Stimulated activated CD4-positive, alpha-beta T cell treated with anti-CD3 and anti-CD28 coated beads, Interleukin-1b, Interleukin-23, amount 100 ng/mL, for 4 hours (primary cell): Measurements from ENCODE around the gene MRPL42.
A peak's percentile ranks its signal among the peaks of the same experiment; 100 is the strongest.
"Not testable (repeated sequence)": the region's sequence is repeated elsewhere in the genome, so short reads cannot be mapped to it uniquely, and the experiment has no call there.

Experiments used
- DNase-seq, 2 donors: peaks; one replicate each; pipeline ENCODE4 v3.0.0-alpha.2; 2020; ENCODE audit warnings: low read depth in 2 of 2

Gene MRPL42

GRCh38 chr12:93467351-93468007 is at the start of gene MRPL42:
Gene MRPL42, plus strand, starts transcription at chr12:93467514. Its CDS starts 1,772 bp downstream, at chr12:93469286.
- peak; percentile 87 to 90 for DNase-seq

GRCh38 chr12:93417967-93418480 is 49.3 kb upstream of the MRPL42 start:
- no peak for DNase-seq

- no peak for DNase-seq
Measured at GRCh38 chr12:93419388-93420034, 47.8 kb upstream of the MRPL42 start.

- no peak for DNase-seq
Measured at GRCh38 chr12:93422050-93422449, 45.3 kb upstream of the MRPL42 start.

- no peak for DNase-seq
Measured at GRCh38 chr12:93425736-93426411, 41.4 kb upstream of the MRPL42 start.

- no peak for DNase-seq
Measured at GRCh38 chr12:93426412-93426805, 40.9 kb upstream of the MRPL42 start.

GRCh38 chr12:93427779-93428564 is 39.3 kb upstream of the MRPL42 start:
- DNase-seq = no peak

- DNase-seq = no peak
Measured at GRCh38 chr12:93429448-93429847, 37.9 kb upstream of the MRPL42 start.

- DNase-seq = no peak
Measured at GRCh38 chr12:93429852-93430251, 37.5 kb upstream of the MRPL42 start.

- no peak for DNase-seq
Measured at GRCh38 chr12:93430280-93430679, 37.0 kb upstream of the MRPL42 start.

GRCh38 chr12:93432031-93432430 is 35.3 kb upstream of the MRPL42 start:
- DNase-seq = not testable (repeated sequence)

- DNase-seq = no peak
Measured at GRCh38 chr12:93434256-93434865, 33.0 kb upstream of the MRPL42 start.

GRCh38 chr12:93438266-93439050 is 28.9 kb upstream of the MRPL42 start:
- DNase-seq = no peak

GRCh38 chr12:93440043-93440835 is 27.1 kb upstream of the MRPL42 start:
- DNase-seq = no peak

- DNase-seq = peak; percentile 9 to 18
Measured at GRCh38 chr12:93441081-93441616, 26.2 kb upstream of the MRPL42 start.

GRCh38 chr12:93441617-93442410 is 25.5 kb upstream of the MRPL42 start, which contains the start of gene UBE2N:
Gene UBE2N, minus strand, starts transcription at chr12:93441947. Its CDS starts 63 bp downstream, at chr12:93441884.
- DNase-seq = peak; percentile 92 to 97

GRCh38 chr12:93442411-93443340 is 24.6 kb upstream of the MRPL42 start:
- DNase-seq = no peak
